Body of pancreas (tissue), 4 donors: ENCODE data around the gene CAPN8. TPM values are rescaled to one million over a fixed set of nuclear protein-coding genes. Genes with fewer than 3 reads are reported as not detected.
A peak's percentile ranks its signal among the peaks of the same experiment; 100 is the strongest.

Source experiments
- ATAC-seq: fragments of 150-250 bp; one replicate; pipeline ENCODE4 v1.9.1; 2016
- DNase-seq, 4 donors: peaks; one replicate each; pipeline ENCODE4 v3.0.0-alpha.2; 2019
- H3K27ac ChIP-seq, 4 donors: fragments of 200-600 bp; sonication (generic); 1 replicate in 3 of 4; 2 replicates in 1 of 4; pipeline versions ENCODE4 v1.5.1 to v1.6.1; 2016 to 2019; ENCODE audit warnings: mild to moderate bottlenecking in 1 of 4, mixed read lengths in 1 of 4, moderate library complexity in 1 of 4
- H3K27me3 ChIP-seq, 2 donors: fragments of 200-600 bp; sonication (generic); one replicate each; pipeline ENCODE4 v1.6.0; 2016; ENCODE audit warnings: mild to moderate bottlenecking in 1 of 2
- H3K36me3 ChIP-seq, 2 donors: fragments of 200-600 bp; sonication (generic); replicated peaks in 1 of 2; 2 replicates each; pipeline ENCODE4 v1.5.1; 2016; ENCODE audit warnings: low read depth in 2 of 2; ENCODE audit not compliant: insufficient read depth in 1 of 2
- H3K4me1 ChIP-seq: fragments of 200-600 bp; sonication (generic); one replicate; pipeline ENCODE4 v1.6.0; 2016
- H3K4me3 ChIP-seq, 2 donors: fragments of 200-600 bp; sonication (generic); 1 replicate in 1 of 2; 2 replicates in 1 of 2; pipeline ENCODE4 v1.5.1; 2016 to 2019
- H3K9me3 ChIP-seq, 3 donors: fragments of 200-600 bp; sonication (generic); 1 replicate in 2 of 3; 2 replicates in 1 of 3; pipeline ENCODE4 v1.5.1; 2016
- POLR2A ChIP-seq, 3 donors: fragments of 450-650 bp; IDR thresholded peaks; one replicate each; pipeline ENCODE4 v1.6.1; 2016; ENCODE audit warnings: antibody characterized with exemption in 3 of 3, mild to moderate bottlenecking in 2 of 3
- WGBS, 2 donors: methylation state at CpG; one replicate each; pipeline ENCODE4 v1.1.5; 2017; 5-methylcytosine and 5-hydroxymethylcytosine counted together
- intact Hi-C: fragments of 100-400 bp; cut with DNase I; formaldehyde crosslinking; loops from one replicate; pipeline ENCODE4 v1.15.1; 2023
- total RNA-seq, 2 donors: library from RNA; depleted of rRNA; stranded (reverse); fragments of >200 nt; gene quantifications; one replicate each; pipeline ENCODE4 v1.1.0, GENCODE V29; 2016
- TF ChIP-seq, protein P1 (sequence below), 7 experiments: fragments of 450-650 bp in 4 of 7; fragments of 200-600 bp in 3 of 7; sonication (generic) in 3 of 7; IDR thresholded peaks; one replicate each; pipeline ENCODE4 v1.5.1; 2016 to 2019; ENCODE audit warnings: antibody characterized with exemption in 7 of 7

Gene CAPN8
- total RNA-seq, 2 donors from 2014 or later: 43.1 TPM; not detected in 1

DNA sequence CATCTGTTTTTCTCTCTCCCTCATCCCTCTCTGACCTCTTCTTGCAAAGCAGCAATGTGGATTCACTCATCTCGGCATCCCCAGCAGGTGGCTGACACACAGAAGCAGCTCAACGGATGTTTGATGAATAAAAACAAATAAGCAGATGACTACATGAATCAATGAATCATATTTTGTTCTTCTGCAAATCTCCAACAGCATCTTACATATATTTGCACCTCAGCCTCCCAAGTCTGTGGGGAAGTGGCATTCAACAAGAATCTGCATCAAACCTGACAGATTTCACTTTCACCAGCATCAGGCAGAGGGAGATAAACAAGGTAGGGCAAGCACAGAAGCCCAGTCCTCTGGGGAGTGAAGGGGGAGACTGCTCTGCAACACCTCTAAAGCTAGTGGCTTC lies 34.0 kb downstream of the CAPN8 start:
- Histone ChIP-seq H3K27me3 (no peaks in the 10 kb centered on the region), H3K36me3 (no peaks in the 10 kb centered on the region), H3K4me1 (no peaks in the 10 kb centered on the region), H3K4me3 (no peak overlapping the region), H3K9me3 (no peaks in the 10 kb centered on the region), H3K27ac (no peak overlapping the region)
- 32% methylated on average over 2 of the region's 2 CpGs for WGBS, 2 donors
- intact Hi-C loops: no loop called here
- ATAC-seq: no peak
- DNase-seq: no peak
- TF ChIP-seq POLR2A (IDR thresholded peaks at IDR 0.05): no peak
- TF ChIP-seq, protein P1, sequence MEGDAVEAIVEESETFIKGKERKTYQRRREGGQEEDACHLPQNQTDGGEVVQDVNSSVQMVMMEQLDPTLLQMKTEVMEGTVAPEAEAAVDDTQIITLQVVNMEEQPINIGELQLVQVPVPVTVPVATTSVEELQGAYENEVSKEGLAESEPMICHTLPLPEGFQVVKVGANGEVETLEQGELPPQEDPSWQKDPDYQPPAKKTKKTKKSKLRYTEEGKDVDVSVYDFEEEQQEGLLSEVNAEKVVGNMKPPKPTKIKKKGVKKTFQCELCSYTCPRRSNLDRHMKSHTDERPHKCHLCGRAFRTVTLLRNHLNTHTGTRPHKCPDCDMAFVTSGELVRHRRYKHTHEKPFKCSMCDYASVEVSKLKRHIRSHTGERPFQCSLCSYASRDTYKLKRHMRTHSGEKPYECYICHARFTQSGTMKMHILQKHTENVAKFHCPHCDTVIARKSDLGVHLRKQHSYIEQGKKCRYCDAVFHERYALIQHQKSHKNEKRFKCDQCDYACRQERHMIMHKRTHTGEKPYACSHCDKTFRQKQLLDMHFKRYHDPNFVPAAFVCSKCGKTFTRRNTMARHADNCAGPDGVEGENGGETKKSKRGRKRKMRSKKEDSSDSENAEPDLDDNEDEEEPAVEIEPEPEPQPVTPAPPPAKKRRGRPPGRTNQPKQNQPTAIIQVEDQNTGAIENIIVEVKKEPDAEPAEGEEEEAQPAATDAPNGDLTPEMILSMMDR (IDR thresholded peaks at IDR 0.05): no peak

DNA sequence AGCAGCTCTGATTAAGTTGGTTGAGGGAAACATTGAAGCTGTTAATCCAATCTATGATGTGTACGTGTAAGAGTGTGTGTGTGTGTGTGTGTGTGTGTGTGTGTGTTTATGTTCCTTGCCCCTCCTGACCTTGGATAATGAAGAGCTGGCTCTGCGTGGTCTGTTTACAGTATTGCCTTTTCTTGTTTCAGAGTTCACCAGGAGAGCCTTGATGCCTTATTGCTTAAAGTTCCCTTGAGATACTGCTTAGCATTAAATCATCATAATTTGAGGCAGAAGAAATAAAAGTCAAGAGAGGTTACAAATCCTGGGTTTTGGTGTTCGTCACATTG lies 36.4 kb downstream of the CAPN8 start:
- intact Hi-C loops: no loop called here
- WGBS, 2 donors: 56 to 58% methylated on average over 3 of the region's 3 CpGs
- no peak for TF ChIP-seq POLR2A (IDR thresholded peaks at IDR 0.05)
- TF ChIP-seq, protein P1 (IDR thresholded peaks at IDR 0.05): no peak

DNA sequence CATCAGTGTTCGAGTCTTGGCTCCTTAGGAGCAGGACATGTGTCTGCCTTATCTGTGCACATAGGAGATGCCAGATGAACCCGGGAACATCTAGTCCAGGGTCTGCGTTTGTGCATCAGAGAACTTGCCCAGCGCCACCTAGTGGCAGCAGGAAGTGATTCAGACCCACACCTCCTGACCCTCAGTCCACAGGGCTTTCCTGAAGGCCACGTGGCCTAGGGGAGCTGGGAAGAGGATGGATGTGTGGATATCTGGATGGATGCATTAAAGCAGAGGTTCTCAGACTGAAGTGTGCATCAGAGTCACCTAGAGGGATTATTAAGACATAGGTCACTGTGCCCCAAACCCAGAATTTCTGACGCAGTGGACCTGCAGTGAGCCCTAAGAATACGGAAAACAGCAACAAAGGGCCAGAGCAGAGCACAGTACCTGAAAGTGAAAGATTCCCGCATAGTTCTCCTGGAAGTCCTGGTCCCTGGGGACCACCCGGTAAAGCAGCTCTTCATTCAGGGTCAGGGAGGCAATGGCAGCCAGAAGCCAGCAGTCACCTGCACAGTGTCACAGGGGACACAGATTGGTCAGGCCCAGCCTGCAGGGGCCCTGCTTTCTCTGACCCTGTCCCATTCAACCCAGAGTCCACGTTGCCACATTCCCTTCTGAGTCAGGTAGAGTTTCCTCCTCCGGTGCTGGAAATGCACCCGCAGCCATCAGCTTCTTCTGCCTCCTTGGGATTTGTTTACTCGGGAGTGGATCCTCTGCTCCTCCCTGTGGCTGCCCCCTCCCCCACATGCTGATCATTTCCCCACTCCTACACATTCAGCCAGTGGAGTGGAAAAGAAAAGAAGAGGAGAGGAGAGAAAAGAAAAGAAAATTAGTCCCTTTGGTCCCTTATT lies 37.0 kb downstream of the CAPN8 start:
- intact Hi-C loops: no loop called here
- Histone ChIP-seq H3K9me3 (no peaks in the 10 kb centered on the region), H3K27me3 (no peaks in the 10 kb centered on the region), H3K27ac (no peak overlapping the region), H3K4me3 (no peak overlapping the region), H3K36me3 (no peaks in the 10 kb centered on the region), H3K4me1 (no peaks in the 10 kb centered on the region)
- ATAC-seq (peak; percentile 71), DNase-seq (peak; percentile 54 to 70 (median 59))
- 55 to 64% methylated on average over 11 to 13 of the region's 13 CpGs for WGBS, 2 donors
- TF ChIP-seq, protein P1 (IDR thresholded peaks at IDR 0.05): peak; percentile 26 to 58 (median 48)
- TF ChIP-seq POLR2A (IDR thresholded peaks at IDR 0.05): no peak

More for the DNA sequence above, 36.4 kb downstream of the CAPN8 start:
- DNase-seq: no peak
- no peaks in the 10 kb centered on the region for H3K4me1 ChIP-seq
- no peaks in the 10 kb centered on the region for H3K27me3 ChIP-seq
- no peak overlapping the region for H3K27ac ChIP-seq
- no peaks in the 10 kb centered on the region for H3K36me3 ChIP-seq
- no peaks in the 10 kb centered on the region for H3K9me3 ChIP-seq
- no peak overlapping the region for H3K4me3 ChIP-seq
- ATAC-seq: no peak

DNA sequence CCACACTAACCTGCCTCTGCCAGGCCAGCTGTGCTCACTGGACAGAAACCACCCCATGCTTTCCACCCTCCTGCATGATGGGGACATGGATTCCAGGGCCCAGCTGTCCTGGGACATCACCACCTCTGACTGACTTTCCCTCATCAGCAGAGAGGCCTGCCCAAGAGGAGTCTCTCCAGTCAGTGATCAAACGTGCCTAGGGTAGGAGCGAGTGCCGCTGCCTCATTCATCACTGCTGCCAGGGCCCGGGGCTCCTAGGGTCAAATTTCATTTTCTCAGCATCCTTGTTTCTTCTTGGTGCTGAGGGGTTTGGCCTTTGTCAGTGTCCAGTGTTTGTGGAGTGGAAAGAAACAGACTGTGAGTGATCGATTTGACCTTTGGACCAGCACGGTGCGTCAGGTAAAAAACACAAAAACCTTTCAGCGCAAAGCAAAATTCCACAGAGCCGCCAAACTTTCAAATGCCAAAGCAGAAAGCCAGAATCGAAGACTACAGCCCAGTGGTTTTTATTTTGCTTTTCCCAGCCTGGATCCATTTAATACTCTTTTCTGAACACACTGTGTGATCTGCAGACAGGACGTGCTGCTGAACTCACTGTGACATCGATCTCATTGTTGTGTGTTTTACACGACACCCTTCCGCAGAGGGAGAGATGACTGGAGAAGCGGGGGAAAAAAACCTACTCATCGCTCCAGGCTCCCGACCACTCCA lies 43.2 kb downstream of the CAPN8 start:
- H3K36me3 ChIP-seq: no peaks in the 10 kb centered on the region
- no peak overlapping the region for H3K27ac ChIP-seq
- no peak overlapping the region for H3K4me3 ChIP-seq
- H3K9me3 ChIP-seq: no peaks in the 10 kb centered on the region
- 23 to 36% methylated on average over 17 of the region's 17 CpGs for WGBS, 2 donors
- ATAC-seq (peak; percentile 64), DNase-seq (peak; percentile 15 to 38 (median 24))
- no peaks in the 10 kb centered on the region for H3K27me3 ChIP-seq
- H3K4me1 ChIP-seq: peaks cover 22% of the 10 kb centered on the region
- TF ChIP-seq, protein P1 (IDR thresholded peaks at IDR 0.05): no peak
- no peak for TF ChIP-seq POLR2A (IDR thresholded peaks at IDR 0.05)
- intact Hi-C loops: no loop called here
